Measurements from ENCODE around the gene ELAC2.

The ELAC2 gene

GRCh38 chr17:12947047-12947446, 70.8 kb downstream of the ELAC2 start:
- no peak for DNase-seq

Data from activated CD4-positive, CD25-positive, alpha-beta regulatory T cell treated with anti-CD3 and anti-CD28 coated beads, Interleukin-2, amount 50 U/mL, for 72 hours (primary cell).